NCI-H446 (cell line): ENCODE results near the gene CTR9.

Experiments used
- DNase-seq, 2 experiments: peaks; one replicate each; lab custom pipeline; 2025; lab: John Stamatoyannopoulos, UW

The CTR9 gene

GRCh38 chr11:10742460-10743208 is 8.4 kb upstream of the CTR9 start:
- DNase-seq = no peak

GRCh38 chr11:10743354-10744000 is 7.6 kb upstream of the CTR9 start:
- DNase-seq = no peak

GRCh38 chr11:10744206-10744605 is 6.8 kb upstream of the CTR9 start:
- no peak for DNase-seq

- no peak for DNase-seq
Measured at GRCh38 chr11:10746871-10747270, 4.2 kb upstream of the CTR9 start.

GRCh38 chr11:10747733-10748132 is 3.3 kb upstream of the CTR9 start:
- DNase-seq = no peak

GRCh38 chr11:10749476-10749875 is 1.6 kb upstream of the CTR9 start:
- no peak for DNase-seq

GRCh38 chr11:10751581-10751940 is 515 bp downstream of the CTR9 start:
- DNase-seq = no peak

- no peak for DNase-seq
Measured at GRCh38 chr11:10752061-10752460, 1.0 kb downstream of the CTR9 start.

- DNase-seq = no peak
Measured at GRCh38 chr11:10752486-10752885, 1.4 kb downstream of the CTR9 start.

GRCh38 chr11:10758957-10759356 is 7.9 kb downstream of the CTR9 start:
- no peak for DNase-seq

- DNase-seq = no peak
Measured at GRCh38 chr11:10761085-10761698, 10.1 kb downstream of the CTR9 start.

- no peak for DNase-seq
Measured at GRCh38 chr11:10762185-10762584, 11.1 kb downstream of the CTR9 start.

GRCh38 chr11:10762913-10763421 is 11.9 kb downstream of the CTR9 start:
- DNase-seq = no peak

GRCh38 chr11:10763766-10764165 is 12.7 kb downstream of the CTR9 start:
- no peak for DNase-seq

- no peak for DNase-seq
Measured at GRCh38 chr11:10764412-10764811, 13.4 kb downstream of the CTR9 start.

- DNase-seq = peak in 1 of 2 experiments; percentile 42
Measured at GRCh38 chr11:10770626-10771254, 19.7 kb downstream of the CTR9 start.

GRCh38 chr11:10771457-10771856 is 20.4 kb downstream of the CTR9 start:
- DNase-seq = no peak

GRCh38 chr11:10774811-10775210 is 23.8 kb downstream of the CTR9 start:
- no peak for DNase-seq

- no peak for DNase-seq
Measured at GRCh38 chr11:10777393-10777793, 26.3 kb downstream of the CTR9 start.

GRCh38 chr11:10777806-10778205 is 26.8 kb downstream of the CTR9 start:
- no peak for DNase-seq

GRCh38 chr11:10778217-10778970 is 27.3 kb downstream of the CTR9 start:
- DNase-seq = no peak

- DNase-seq = no peak
Measured at GRCh38 chr11:10779086-10779485, 28.0 kb downstream of the CTR9 start.
